ENCODE measurements around the gene HCLS1. TPM values are rescaled to one million over a fixed set of nuclear protein-coding genes. Genes with fewer than 3 reads are reported as not detected.

The HCLS1 gene
- total RNA-seq, 1 experiment from 2014 or later = 1.2 TPM

GRCh38 chr3:121692010-121692699 is 31.5 kb upstream of the HCLS1 start:
- Mint-ChIP-seq H3K4me1 (no peaks in the 10 kb centered on the region), H3K9me3 (peaks cover 0 to 5% of the 10 kb centered on the region in 2 experiments; a peak in 1 of 5 replicates), H3K27ac (peak overlapping the region in 2 of 3 experiments; percentile 3 to 20; a peak in 2 of 7 replicates), H3K4me3 (no peak overlapping the region), H3K27me3 (ENCODE audit: low read depth) (no peaks in the 10 kb centered on the region), H3K36me3 (ENCODE audit: insufficient read depth in 1 of 3, low read depth in 3 of 3) (peaks cover 32 to 41% (median 35%) of the 10 kb centered on the region in 3 experiments; a peak in 6 of 7 replicates)
- Histone ChIP-seq H3K23ac (ENCODE audit: insufficient read length, low read depth, low read length) (no peak overlapping the region), H3K18ac (ENCODE audit: insufficient read length, low read depth, low read length) (no peak overlapping the region), H3K79me2 (ENCODE audit: insufficient read depth, low read length) (no peaks in the 10 kb centered on the region), H4K20me1 (ENCODE audit: control insufficient read depth, insufficient read depth, insufficient read length) (no peaks in the 10 kb centered on the region), H3K56ac (ENCODE audit: insufficient read length, low read depth, low read length) (no peak overlapping the region), H2BK120ac (ENCODE audit: low read depth, low read length, poor library complexity, severe bottlenecking) (no peak overlapping the region), H3K23me2 (ENCODE audit: insufficient read length, low read depth, low read length, poor library complexity, severe bottlenecking) (no peaks in the 10 kb centered on the region), H2AK5ac (ENCODE audit: insufficient read length, low read length) (no peak overlapping the region), H3K4me2 (ENCODE audit: insufficient read depth, insufficient read length, low read length) (no peak overlapping the region), H2BK5ac (ENCODE audit: insufficient read length, low read length) (no peak overlapping the region), H3K27ac (ENCODE audit: insufficient read length, low read depth, low read length) (no peak overlapping the region), H3T11ph (ENCODE audit: low read length) (no peak overlapping the region), H2AFZ (ENCODE audit: low read length) (no peak overlapping the region), H4K5ac (ENCODE audit: insufficient read length, low read depth, low read length) (no peak overlapping the region), H3K14ac (ENCODE audit: insufficient read depth, low read length) (no peak overlapping the region), H3K9ac (ENCODE audit: extremely low read depth, insufficient read length, low read length) (no peak overlapping the region), H4K8ac (replicated peaks; ENCODE audit: insufficient read length, low read depth, low read length) (no peak overlapping the region), H3K4me1 (ENCODE audit: insufficient read depth, low read length) (no peaks in the 10 kb centered on the region), H4K91ac (ENCODE audit: insufficient read length, low read depth, low read length) (no peak overlapping the region), H3K27me3 (ENCODE audit: insufficient read depth, low read length) (no peaks in the 10 kb centered on the region), H2BK15ac (ENCODE audit: low read depth, low read length) (no peak overlapping the region), H3K79me1 (ENCODE audit: insufficient read depth, low read depth, low read length, poor library complexity, severe bottlenecking) (no peaks in the 10 kb centered on the region), H2BK20ac (ENCODE audit: low read depth, low read length, poor library complexity, severe bottlenecking) (no peak overlapping the region), H2BK12ac (ENCODE audit: insufficient read length, low read depth, low read length) (no peak overlapping the region), H3K9me3 (ENCODE audit: control insufficient read depth, low read depth, low read length) (no peaks in the 10 kb centered on the region), H3K4ac (ENCODE audit: low read depth, low read length) (no peak overlapping the region)
- no CpG with 5 or more reads among the region's 2 CpGs for WGBS (ENCODE audit: extremely low coverage, insufficient read length, low lambda C conversion rate)
- no peak for TF ChIP-seq CTCF (conservative IDR thresholded peaks at IDR 0.05)
- DNase-seq = no peak

Data from H9 (cell line).